Measurements from ENCODE around the gene FBLN1.

GRCh38 chr22:45528046-45528445, 25.4 kb downstream of the FBLN1 start:
- TF ChIP-seq EZH2 (IDR thresholded peaks at IDR 0.05) (no peak), CTCF (IDR thresholded peaks at IDR 0.05 in 2 of 3, conservative IDR thresholded peaks at IDR 0.05 in 1 of 3; ENCODE audit: borderline replicate concordance in 1 of 3, insufficient read depth in 1 of 3, low read depth in 2 of 3, low read length in 2 of 3) (no peak), ELF1 (IDR thresholded peaks at IDR 0.05; ENCODE audit: borderline replicate concordance, low read depth) (no peak), POLR2A (IDR thresholded peaks at IDR 0.05; ENCODE audit: borderline replicate concordance, extremely low read depth, insufficient read depth, insufficient read length) (no peak), RAD21 (IDR thresholded peaks at IDR 0.05; ENCODE audit: low read depth) (no peak), SRF (IDR thresholded peaks at IDR 0.05; ENCODE audit: low read depth) (no peak), TCF7L2 (IDR thresholded peaks at IDR 0.05; ENCODE audit: borderline replicate concordance, extremely low read depth, insufficient read depth, insufficient read length) (no peak), ZFX (IDR thresholded peaks at IDR 0.05) (no peak), SP1 (IDR thresholded peaks at IDR 0.05; ENCODE audit: low read depth) (no peak), REST (IDR thresholded peaks at IDR 0.05; ENCODE audit: low read depth) (no peak), JUND (IDR thresholded peaks at IDR 0.05) (no peak)
- TF ChIP-seq, protein P1, sequence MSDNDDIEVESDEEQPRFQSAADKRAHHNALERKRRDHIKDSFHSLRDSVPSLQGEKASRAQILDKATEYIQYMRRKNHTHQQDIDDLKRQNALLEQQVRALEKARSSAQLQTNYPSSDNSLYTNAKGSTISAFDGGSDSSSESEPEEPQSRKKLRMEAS (IDR thresholded peaks at IDR 0.05): no peak

All from HCT116 (cell line).